Stimulated activated memory B cell treated with anti-CD40 and anti-IgM and Interleukin-4, amounts not matched to agents 10 μg/mL and 1 μg/mL and 100 μg/mL, for 72 hours (primary cell): ENCODE measurements around the gene TMEM217.

Experiments
- ATAC-seq: fragments of 150-1000 bp; cut with Tn5 transposase; 2 replicates; pipeline ENCODE4 v1.10.0; 2021
- H3K27ac Mint-ChIP-seq: one replicate; pipeline ENCODE4 v1.8.0; 2022; ENCODE audit warnings: mild to moderate bottlenecking, mixed read lengths
- H3K27me3 Mint-ChIP-seq: one replicate; pipeline ENCODE4 v1.8.0; 2022; ENCODE audit warnings: mixed read lengths
- H3K36me3 Mint-ChIP-seq: one replicate; pipeline ENCODE4 v1.8.0; 2022; ENCODE audit warnings: mixed read lengths
- H3K4me1 Mint-ChIP-seq: one replicate; pipeline ENCODE4 v1.8.0; 2022; ENCODE audit warnings: mixed read lengths
- H3K4me3 Mint-ChIP-seq: one replicate; pipeline ENCODE4 v1.8.0; 2022; ENCODE audit warnings: mild to moderate bottlenecking, moderate library complexity, mixed read lengths
- H3K9me3 Mint-ChIP-seq: one replicate; pipeline ENCODE4 v1.8.0; 2022; ENCODE audit warnings: mixed read lengths

Gene TMEM217

GRCh38 chr6:37242429-37243052 lies 15.4 kb downstream of the TMEM217 start:
- Mint-ChIP-seq H3K27ac (no peak overlapping the region), H3K4me3 (no peak overlapping the region), H3K27me3 (peaks cover 28% of the 10 kb centered on the region), H3K4me1 (peaks cover 16% of the 10 kb centered on the region), H3K9me3 (no peaks in the 10 kb centered on the region), H3K36me3 (no peaks in the 10 kb centered on the region)
- ATAC-seq = no peak

GRCh38 chr6:37241775-37242428 lies 16.0 kb downstream of the TMEM217 start:
- Mint-ChIP-seq H3K4me1 (peaks cover 16% of the 10 kb centered on the region), H3K27me3 (peaks cover 28% of the 10 kb centered on the region), H3K36me3 (no peaks in the 10 kb centered on the region), H3K4me3 (no peak overlapping the region), H3K27ac (no peak overlapping the region), H3K9me3 (no peaks in the 10 kb centered on the region)
- no peak for ATAC-seq

- no peak overlapping the region for H3K27ac Mint-ChIP-seq
Measured at GRCh38 chr6:37241131-37241530, 16.8 kb downstream of the TMEM217 start.

GRCh38 chr6:37239950-37240713 lies 17.8 kb downstream of the TMEM217 start:
- peak overlapping the region; percentile 64 for H3K27ac Mint-ChIP-seq
- peaks cover 16% of the 10 kb centered on the region for H3K4me1 Mint-ChIP-seq
- H3K27me3 Mint-ChIP-seq = peaks cover 11% of the 10 kb centered on the region
- ATAC-seq = peak; percentile 90
- no peak overlapping the region for H3K4me3 Mint-ChIP-seq
- H3K36me3 Mint-ChIP-seq = no peaks in the 10 kb centered on the region
- no peaks in the 10 kb centered on the region for H3K9me3 Mint-ChIP-seq

More at GRCh38 chr6:37241131-37241530, 16.8 kb downstream of the TMEM217 start:
- no peaks in the 10 kb centered on the region for H3K36me3 Mint-ChIP-seq
- H3K27me3 Mint-ChIP-seq = peaks cover 21% of the 10 kb centered on the region
- H3K4me3 Mint-ChIP-seq = no peak overlapping the region
- peaks cover 16% of the 10 kb centered on the region for H3K4me1 Mint-ChIP-seq
- H3K9me3 Mint-ChIP-seq = no peaks in the 10 kb centered on the region
- ATAC-seq = no peak

GRCh38 chr6:37239526-37239925 lies 18.4 kb downstream of the TMEM217 start:
- H3K36me3 Mint-ChIP-seq = no peaks in the 10 kb centered on the region
- peaks cover 16% of the 10 kb centered on the region for H3K4me1 Mint-ChIP-seq
- H3K9me3 Mint-ChIP-seq = no peaks in the 10 kb centered on the region
- H3K4me3 Mint-ChIP-seq = no peak overlapping the region
- no peak for ATAC-seq
- H3K27me3 Mint-ChIP-seq = peaks cover 8% of the 10 kb centered on the region
- peak overlapping the region; percentile 64 for H3K27ac Mint-ChIP-seq

GRCh38 chr6:37238381-37238780 lies 19.6 kb downstream of the TMEM217 start:
- Mint-ChIP-seq H3K27me3 (peaks cover 3% of the 10 kb centered on the region), H3K27ac (no peak overlapping the region), H3K4me3 (no peak overlapping the region), H3K36me3 (no peaks in the 10 kb centered on the region), H3K9me3 (no peaks in the 10 kb centered on the region), H3K4me1 (peaks cover 16% of the 10 kb centered on the region)
- no peak for ATAC-seq

- no peaks in the 10 kb centered on the region for H3K27me3 Mint-ChIP-seq
- H3K9me3 Mint-ChIP-seq = no peaks in the 10 kb centered on the region
- H3K4me1 Mint-ChIP-seq = peaks cover 16% of the 10 kb centered on the region
- no peaks in the 10 kb centered on the region for H3K36me3 Mint-ChIP-seq
- no peak overlapping the region for H3K4me3 Mint-ChIP-seq
- no peak for ATAC-seq
- H3K27ac Mint-ChIP-seq = no peak overlapping the region
Measured at GRCh38 chr6:37237789-37238188, 20.2 kb downstream of the TMEM217 start.

- no peak for ATAC-seq
- H3K27ac Mint-ChIP-seq = no peak overlapping the region
- H3K4me3 Mint-ChIP-seq = no peak overlapping the region
- H3K9me3 Mint-ChIP-seq = no peaks in the 10 kb centered on the region
- H3K36me3 Mint-ChIP-seq = no peaks in the 10 kb centered on the region
- H3K4me1 Mint-ChIP-seq = peaks cover 16% of the 10 kb centered on the region
- no peaks in the 10 kb centered on the region for H3K27me3 Mint-ChIP-seq
Measured at GRCh38 chr6:37236921-37237320, 21.0 kb downstream of the TMEM217 start.

- no peak for ATAC-seq
- no peaks in the 10 kb centered on the region for H3K9me3 Mint-ChIP-seq
- H3K4me1 Mint-ChIP-seq = peaks cover 4% of the 10 kb centered on the region
- H3K27ac Mint-ChIP-seq = no peak overlapping the region
- no peak overlapping the region for H3K4me3 Mint-ChIP-seq
- H3K36me3 Mint-ChIP-seq = no peaks in the 10 kb centered on the region
- no peaks in the 10 kb centered on the region for H3K27me3 Mint-ChIP-seq
Measured at GRCh38 chr6:37233541-37233940, 24.4 kb downstream of the TMEM217 start.

GRCh38 chr6:37232430-37233017 lies 25.4 kb downstream of the TMEM217 start:
- Mint-ChIP-seq H3K36me3 (no peaks in the 10 kb centered on the region), H3K4me1 (no peaks in the 10 kb centered on the region)

GRCh38 chr6:37230104-37230503 lies 27.8 kb downstream of the TMEM217 start:
- Mint-ChIP-seq H3K4me1 (no peaks in the 10 kb centered on the region), H3K27me3 (no peaks in the 10 kb centered on the region), H3K36me3 (no peaks in the 10 kb centered on the region), H3K9me3 (no peaks in the 10 kb centered on the region), H3K4me3 (no peak overlapping the region), H3K27ac (no peak overlapping the region)
- no peak for ATAC-seq

More at GRCh38 chr6:37232430-37233017, 25.4 kb downstream of the TMEM217 start:
- Mint-ChIP-seq H3K27me3 (no peaks in the 10 kb centered on the region), H3K27ac (no peak overlapping the region), H3K9me3 (no peaks in the 10 kb centered on the region), H3K4me3 (no peak overlapping the region)
- no peak for ATAC-seq

- Mint-ChIP-seq H3K27ac (no peak overlapping the region), H3K4me3 (no peak overlapping the region), H3K4me1 (peaks cover 13% of the 10 kb centered on the region), H3K27me3 (no peaks in the 10 kb centered on the region), H3K36me3 (no peaks in the 10 kb centered on the region), H3K9me3 (no peaks in the 10 kb centered on the region)
- no peak for ATAC-seq
Measured at GRCh38 chr6:37225350-37226169, 32.4 kb downstream of the TMEM217 start.

- Mint-ChIP-seq H3K36me3 (no peaks in the 10 kb centered on the region), H3K27me3 (no peaks in the 10 kb centered on the region), H3K9me3 (no peaks in the 10 kb centered on the region), H3K4me3 (peak overlapping the region; percentile 78), H3K4me1 (peaks cover 13% of the 10 kb centered on the region), H3K27ac (no peak overlapping the region)
- no peak for ATAC-seq
Measured at GRCh38 chr6:37222992-37223391, 35.0 kb downstream of the TMEM217 start.

GRCh38 chr6:37222125-37222967 lies 35.6 kb downstream of the TMEM217 start:
- Mint-ChIP-seq H3K9me3 (no peaks in the 10 kb centered on the region), H3K4me3 (peak overlapping the region; percentile 78), H3K27ac (no peak overlapping the region), H3K27me3 (no peaks in the 10 kb centered on the region), H3K36me3 (no peaks in the 10 kb centered on the region), H3K4me1 (peaks cover 13% of the 10 kb centered on the region)
- peak; percentile 95 for ATAC-seq
